K562 (cell line): ENCODE data around the gene CDR2L. TPM values are rescaled to one million over a fixed set of nuclear protein-coding genes. Genes with fewer than 3 reads are reported as not detected.
A peak's percentile ranks its signal among the peaks of the same experiment; 100 is the strongest.

Experiments used
- ARID3B ChIP-seq: fragments of 250-450 bp; sonication (Bioruptor Pico); IDR thresholded peaks from 2 replicates; pipeline ENCODE4 v1.4.0; 2020; ENCODE audit warnings: borderline replicate concordance
- CAMTA2 ChIP-seq: fragments of 250-450 bp; sonication (Bioruptor Pico); conservative IDR thresholded peaks from 2 replicates; pipeline ENCODE4 v1.5.1; 2022
- FOXK2 ChIP-seq, 2 experiments: fragments of 450-650 bp; IDR thresholded peaks in 1 of 2; conservative IDR thresholded peaks in 1 of 2; 2 replicates each; pipeline ENCODE4 v1.6.1; 2016; ENCODE audit warnings: low read depth in 2 of 2, mild to moderate bottlenecking in 1 of 2
- JUN ChIP-seq, 2 experiments: sonication (generic) in 1 of 2; formaldehyde crosslinking in 1 of 2; IDR thresholded peaks; 2 replicates each; pipeline versions ENCODE4 v1.6.1 to v1.8.0; 2012 to 2022; ENCODE audit warnings: borderline replicate concordance in 2 of 2, mild to moderate bottlenecking in 2 of 2, improper control_type of control experiment in 1 of 2, low read depth in 1 of 2, low read length in 1 of 2, missing genetic modification reagents in 1 of 2
- MIER1 ChIP-seq: fragments of 450-650 bp; IDR thresholded peaks from 2 replicates; pipeline ENCODE4 v1.6.1; 2016; ENCODE audit warnings: antibody characterized with exemption, mild to moderate bottlenecking, low read depth
- PRPF4 ChIP-seq: fragments of 200-400 bp; formaldehyde crosslinking; IDR thresholded peaks from one replicate; pipeline ENCODE4 v1.6.1; 2017; ENCODE audit warnings: low read length, low read depth, mild to moderate bottlenecking; ENCODE audit not compliant: insufficient read depth, poor library complexity, severe bottlenecking
- PTBP1 ChIP-seq: fragments of 200-400 bp; formaldehyde crosslinking; IDR thresholded peaks from 2 replicates; pipeline ENCODE4 v1.6.1; 2017; ENCODE audit warnings: low read depth, low read length
- PTTG1 ChIP-seq: fragments of 450-650 bp; IDR thresholded peaks from 2 replicates; pipeline ENCODE4 v1.6.1; 2016; ENCODE audit warnings: low read depth, mild to moderate bottlenecking, missing genetic modification characterization, missing compliant biosample characterization
- RBM14 ChIP-seq: fragments of 200-400 bp; formaldehyde crosslinking; IDR thresholded peaks from 2 replicates; pipeline ENCODE4 v1.6.1; 2018; ENCODE audit warnings: low read depth, mild to moderate bottlenecking, low read length, moderate library complexity, borderline replicate concordance; ENCODE audit not compliant: insufficient read depth
- RNF219 ChIP-seq: fragments of 250-450 bp; sonication (Bioruptor Pico); IDR thresholded peaks from 2 replicates; pipeline ENCODE4 v1.5.0; 2022; ENCODE audit warnings: mild to moderate bottlenecking
- SAFB ChIP-seq: fragments of 200-400 bp; formaldehyde crosslinking; IDR thresholded peaks from 2 replicates; pipeline ENCODE4 v1.6.1; 2017; ENCODE audit warnings: low read depth, low read length, borderline replicate concordance
- SETDB1 ChIP-seq: IDR thresholded peaks from one replicate; pipeline ENCODE4 v1.6.1; 2012; ENCODE audit warnings: low read length, control low read depth, inconsistent platforms
- THAP12 ChIP-seq: fragments of 250-450 bp; sonication (Bioruptor Pico); IDR thresholded peaks from 2 replicates; pipeline ENCODE4 v1.9.0; 2021; ENCODE audit warnings: mild to moderate bottlenecking, inconsistent platforms
- VEZF1 ChIP-seq: fragments of 200-800 bp; sonication (Bioruptor generic); IDR thresholded peaks from 2 replicates; pipeline ENCODE4 v1.6.1; 2017; ENCODE audit warnings: missing genetic modification characterization, missing compliant biosample characterization
- ZNF175 ChIP-seq: fragments of 200-800 bp; sonication (Bioruptor generic); IDR thresholded peaks from 2 replicates; pipeline ENCODE4 v1.6.1; 2016; ENCODE audit warnings: low read depth, mild to moderate bottlenecking, missing genetic modification characterization, missing compliant biosample characterization
- ZNF263 ChIP-seq: sonication (generic); formaldehyde crosslinking; IDR thresholded peaks from 2 replicates; pipeline ENCODE4 v1.8.0; 2022; ENCODE audit warnings: mild to moderate bottlenecking, missing genetic modification reagents, borderline replicate concordance
- ZNF408 ChIP-seq: fragments of 250-450 bp; sonication (Bioruptor Pico); IDR thresholded peaks from 2 replicates; pipeline ENCODE4 v1.4.0; 2020; ENCODE audit warnings: low read depth, mild to moderate bottlenecking, moderate library complexity
- ZNF589 ChIP-seq: fragments of 200-800 bp; sonication (Bioruptor generic); IDR thresholded peaks from 2 replicates; pipeline ENCODE4 v1.6.1; 2016; ENCODE audit warnings: low read depth, missing genetic modification characterization, missing compliant biosample characterization
- polyA plus RNA-seq, 8 experiments: library from polyadenylated mRNA; depleted of rRNA in 4 of 8; stranded (reverse) in 5 of 8; unstranded in 3 of 8; fragments of >200 nt; fragmentation: Nextera tagmentation in 2 of 8; fragmentation: Illumina TruSeq in 1 of 8; extraction: Ambion mirVana in 2 of 8; extraction: Trizol in 1 of 8; gene quantifications; 2 replicates each; pipeline versions ENCODE4 v1.2.1 to v1.2.3, GENCODE V29; 2011 to 2014; ENCODE audit warnings: inconsistent platforms in 1 of 8, missing spikeins in 1 of 8
- total RNA-seq, 7 experiments: library from RNA; depleted of rRNA in 6 of 7; stranded (reverse); fragments of >200 nt in 6 of 7; fragmentation: Illumina TruSeq in 2 of 7; extraction: Trizol in 2 of 7; gene quantifications; 2 replicates each; pipeline versions ENCODE4 v1.2.1 to v1.2.3, GENCODE V29; 2011 to 2021; ENCODE audit warnings: low replicate concordance in 1 of 7

CDR2L gene
- total and polyA plus RNA-seq, 9 of the 15 experiments (the other 6 are each of a cell fraction or from before 2014, with no cell fraction given) = 2.7 to 16.0 (median 7.3) TPM

- TF ChIP-seq ZNF175 (CRISPR knock-in tag) (no peak), PTTG1 (tag) (no peak), ZNF263 (CRISPR knock-in tag) (peak; percentile 69; the same call in 1 of the 2 replicates), SETDB1 (no peak), ARID3B (CRISPR knock-in tag) (no peak), ZNF408 (CRISPR knock-in tag) (no peak), CAMTA2 (CRISPR knock-in tag) (no peak), ZNF589 (CRISPR knock-in tag) (0 out of 2 replicates have a peak, but pooled peaks have one; percentile 27), FOXK2 (conservative IDR thresholded peaks at IDR 0.05 in 1 of 2, IDR thresholded peaks at IDR 0.05 in 1 of 2; ENCODE audit: low read depth in 2 of 2) (peak; percentile 40 to 59; a peak in 2 of 4 replicates), JUN (IDR thresholded peaks at IDR 0.05; ENCODE audit: borderline replicate concordance, low read depth, low read length) (peak; percentile 56; the same call in 1 of the 2 replicates), JUN (CRISPR knock-in tag; IDR thresholded peaks at IDR 0.05; ENCODE audit: borderline replicate concordance) (peak; percentile 93; the same call in 1 of the 2 replicates), THAP12 (peak; percentile 41; the same call in 1 of the 2 replicates), PTBP1 (no peak), SAFB (no peak), PRPF4 (no peak), MIER1 (no peak; the same call in 1 of the 2 replicates), VEZF1 (no peak), RNF219 (CRISPR knock-in tag) (no peak), RBM14 (no peak)
Measured at GRCh38 chr17:75034236-75034908, 46.9 kb downstream of the CDR2L start (continued).
